Memory B cell (primary cell): ENCODE results near the gene PCSK4.
"Not testable (repeated sequence)": the region's sequence is repeated elsewhere in the genome, so short reads cannot be mapped to it uniquely, and the experiment has no call there.

ENCODE experiments used
- ATAC-seq: fragments of 150-1000 bp; cut with Tn5 transposase; 2 replicates; pipeline ENCODE4 v1.10.0; 2021; ENCODE audit warnings: low read depth, mild to moderate bottlenecking, moderate library complexity
- DNase-seq, 2 donors: peaks; one replicate each; pipeline ENCODE4 v3.0.0; 2022; ENCODE audit warnings: low spot score in 2 of 2
- H3K27ac Mint-ChIP-seq: one replicate; pipeline ENCODE4 v1.8.0; 2022; ENCODE audit warnings: mild to moderate bottlenecking, moderate library complexity, mixed read lengths
- H3K27me3 Mint-ChIP-seq: one replicate; pipeline ENCODE4 v1.8.0; 2022; ENCODE audit warnings: mixed read lengths
- H3K36me3 Mint-ChIP-seq: one replicate; pipeline ENCODE4 v1.8.0; 2022; ENCODE audit warnings: mild to moderate bottlenecking, mixed read lengths
- H3K4me1 Mint-ChIP-seq: one replicate; pipeline ENCODE4 v1.8.0; 2022; ENCODE audit warnings: mixed read lengths
- H3K4me3 Mint-ChIP-seq: one replicate; pipeline ENCODE4 v1.8.0; 2022; ENCODE audit warnings: mild to moderate bottlenecking, moderate library complexity, mixed read lengths
- H3K9me3 Mint-ChIP-seq: one replicate; pipeline ENCODE4 v1.8.0; 2022; ENCODE audit warnings: mixed read lengths

PCSK4 gene

GRCh38 chr19:1478934-1479707, 11.0 kb downstream of the PCSK4 start, which contains the start of gene C19orf25:
TSS of gene C19orf25 (minus strand) at chr19:1479215. CDS start at chr19:1478903, 312 bp downstream.
- H3K4me1 Mint-ChIP-seq = peaks cover 13% of the 10 kb centered on the region
- DNase-seq = peak; percentile 82 to 87
- H3K27me3 Mint-ChIP-seq = no peaks in the 10 kb centered on the region
- H3K36me3 Mint-ChIP-seq = peaks cover 4% of the 10 kb centered on the region
- peak within 1 kb of the TSS; percentile 96 for H3K4me3 Mint-ChIP-seq
- peak; percentile 98 for ATAC-seq
- peak within 1 kb of the TSS; percentile 95 for H3K27ac Mint-ChIP-seq
- H3K9me3 Mint-ChIP-seq = no peaks in the 10 kb centered on the region

- H3K9me3 Mint-ChIP-seq, H3K27ac Mint-ChIP-seq, H3K36me3 Mint-ChIP-seq, H3K27me3 Mint-ChIP-seq, H3K4me3 Mint-ChIP-seq, ATAC-seq, DNase-seq: not testable (repeated sequence)
- H3K4me1 Mint-ChIP-seq = peaks cover 17% of the 10 kb centered on the region
Measured at GRCh38 chr19:1477056-1477455, 13.1 kb downstream of the PCSK4 start.

- DNase-seq = no peak
- ATAC-seq = no peak
- Mint-ChIP-seq H3K27me3 (peaks cover 3% of the 10 kb centered on the region), H3K9me3 (no peaks in the 10 kb centered on the region), H3K4me1 (peaks cover 22% of the 10 kb centered on the region), H3K36me3 (peaks cover 4% of the 10 kb centered on the region), H3K4me3 (no peak overlapping the region), H3K27ac (no peak overlapping the region)
Measured at GRCh38 chr19:1475751-1476437, 14.3 kb downstream of the PCSK4 start.

GRCh38 chr19:1474765-1475351, 15.3 kb downstream of the PCSK4 start:
- Mint-ChIP-seq H3K4me3 (no peak overlapping the region), H3K27ac (no peak overlapping the region), H3K27me3 (peaks cover 5% of the 10 kb centered on the region), H3K9me3 (no peaks in the 10 kb centered on the region), H3K36me3 (peaks cover 4% of the 10 kb centered on the region), H3K4me1 (peaks cover 19% of the 10 kb centered on the region)
- no peak for DNase-seq
- no peak for ATAC-seq

GRCh38 chr19:1474011-1474764, 16.0 kb downstream of the PCSK4 start:
- DNase-seq = no peak
- ATAC-seq = no peak
- no peak overlapping the region for H3K27ac Mint-ChIP-seq
- H3K9me3 Mint-ChIP-seq = no peaks in the 10 kb centered on the region
- H3K27me3 Mint-ChIP-seq = peaks cover 5% of the 10 kb centered on the region
- no peak overlapping the region for H3K4me3 Mint-ChIP-seq
- peaks cover 4% of the 10 kb centered on the region for H3K36me3 Mint-ChIP-seq
- peaks cover 18% of the 10 kb centered on the region for H3K4me1 Mint-ChIP-seq

- no peak overlapping the region for H3K27ac Mint-ChIP-seq
- peaks cover 5% of the 10 kb centered on the region for H3K27me3 Mint-ChIP-seq
- ATAC-seq (no peak), DNase-seq (no peak)
- H3K36me3 Mint-ChIP-seq = peaks cover 2% of the 10 kb centered on the region
- H3K4me3 Mint-ChIP-seq = peak overlapping the region; percentile 51
- no peaks in the 10 kb centered on the region for H3K9me3 Mint-ChIP-seq
- H3K4me1 Mint-ChIP-seq = peaks cover 15% of the 10 kb centered on the region
Measured at GRCh38 chr19:1473085-1473851, 16.9 kb downstream of the PCSK4 start.

GRCh38 chr19:1472231-1473084, 17.7 kb downstream of the PCSK4 start:
- ATAC-seq (no peak), DNase-seq (no peak)
- H3K36me3 Mint-ChIP-seq = peaks cover 2% of the 10 kb centered on the region
- H3K4me3 Mint-ChIP-seq = no peak overlapping the region
- peaks cover 5% of the 10 kb centered on the region for H3K27me3 Mint-ChIP-seq
- no peaks in the 10 kb centered on the region for H3K9me3 Mint-ChIP-seq
- no peak overlapping the region for H3K27ac Mint-ChIP-seq
- H3K4me1 Mint-ChIP-seq = peaks cover 14% of the 10 kb centered on the region

GRCh38 chr19:1471515-1472160, 18.5 kb downstream of the PCSK4 start:
- ATAC-seq (no peak), DNase-seq (no peak)
- H3K4me3 Mint-ChIP-seq = no peak overlapping the region
- peaks cover 5% of the 10 kb centered on the region for H3K27me3 Mint-ChIP-seq
- no peak overlapping the region for H3K27ac Mint-ChIP-seq
- no peaks in the 10 kb centered on the region for H3K9me3 Mint-ChIP-seq
- H3K4me1 Mint-ChIP-seq = peaks cover 13% of the 10 kb centered on the region
- H3K36me3 Mint-ChIP-seq = no peaks in the 10 kb centered on the region

GRCh38 chr19:1471010-1471514, 19.1 kb downstream of the PCSK4 start:
- H3K27ac Mint-ChIP-seq = no peak overlapping the region
- H3K9me3 Mint-ChIP-seq = no peaks in the 10 kb centered on the region
- peaks cover 5% of the 10 kb centered on the region for H3K27me3 Mint-ChIP-seq
- H3K4me1 Mint-ChIP-seq = peaks cover 13% of the 10 kb centered on the region
- ATAC-seq (peak; percentile 29), DNase-seq (no peak)
- H3K4me3 Mint-ChIP-seq = peak overlapping the region; percentile 71
- no peaks in the 10 kb centered on the region for H3K36me3 Mint-ChIP-seq

- H3K27ac Mint-ChIP-seq = no peak overlapping the region
- H3K36me3 Mint-ChIP-seq = no peaks in the 10 kb centered on the region
- peaks cover 5% of the 10 kb centered on the region for H3K27me3 Mint-ChIP-seq
- H3K4me1 Mint-ChIP-seq = peaks cover 13% of the 10 kb centered on the region
- DNase-seq (peak in 1 of 2 donors; percentile 61), ATAC-seq (peak; percentile 73)
- peak overlapping the region; percentile 81 for H3K4me3 Mint-ChIP-seq
- H3K9me3 Mint-ChIP-seq = no peaks in the 10 kb centered on the region
Measured at GRCh38 chr19:1470305-1471009, 19.7 kb downstream of the PCSK4 start.

GRCh38 chr19:1470055-1470304, 20.2 kb downstream of the PCSK4 start:
- Mint-ChIP-seq H3K36me3 (no peaks in the 10 kb centered on the region), H3K9me3 (no peaks in the 10 kb centered on the region), H3K27ac (no peak overlapping the region), H3K4me1 (peaks cover 13% of the 10 kb centered on the region), H3K4me3 (peak overlapping the region; percentile 81), H3K27me3 (peaks cover 5% of the 10 kb centered on the region)
- DNase-seq (peak in 1 of 2 donors; percentile 30), ATAC-seq (no peak)
